Subcutaneous adipose tissue (tissue), 4 donors: ENCODE measurements around the gene EYA2. TPM values are rescaled to one million over a fixed set of nuclear protein-coding genes. Genes with fewer than 3 reads are reported as not detected.

Experiments used
- total RNA-seq, 4 donors: library from RNA; depleted of rRNA; stranded (reverse); fragments of >200 nt; gene quantifications; one replicate each; pipeline ENCODE4 v1.1.0, GENCODE V29; 2016
- TF ChIP-seq, protein P1 (sequence below): fragments of 450-650 bp; IDR thresholded peaks from one replicate; pipeline ENCODE4 v1.5.1; 2016; ENCODE audit warnings: low read depth, mild to moderate bottlenecking, control low read depth, antibody characterized with exemption, moderate library complexity

EYA2 gene
- total RNA-seq, 4 donors from 2014 or later: 1.3 to 4.7 (median 2.8) TPM

GRCh38 chr20:47042464-47042863, 147.8 kb downstream of the EYA2 start:
- TF ChIP-seq, protein P1, sequence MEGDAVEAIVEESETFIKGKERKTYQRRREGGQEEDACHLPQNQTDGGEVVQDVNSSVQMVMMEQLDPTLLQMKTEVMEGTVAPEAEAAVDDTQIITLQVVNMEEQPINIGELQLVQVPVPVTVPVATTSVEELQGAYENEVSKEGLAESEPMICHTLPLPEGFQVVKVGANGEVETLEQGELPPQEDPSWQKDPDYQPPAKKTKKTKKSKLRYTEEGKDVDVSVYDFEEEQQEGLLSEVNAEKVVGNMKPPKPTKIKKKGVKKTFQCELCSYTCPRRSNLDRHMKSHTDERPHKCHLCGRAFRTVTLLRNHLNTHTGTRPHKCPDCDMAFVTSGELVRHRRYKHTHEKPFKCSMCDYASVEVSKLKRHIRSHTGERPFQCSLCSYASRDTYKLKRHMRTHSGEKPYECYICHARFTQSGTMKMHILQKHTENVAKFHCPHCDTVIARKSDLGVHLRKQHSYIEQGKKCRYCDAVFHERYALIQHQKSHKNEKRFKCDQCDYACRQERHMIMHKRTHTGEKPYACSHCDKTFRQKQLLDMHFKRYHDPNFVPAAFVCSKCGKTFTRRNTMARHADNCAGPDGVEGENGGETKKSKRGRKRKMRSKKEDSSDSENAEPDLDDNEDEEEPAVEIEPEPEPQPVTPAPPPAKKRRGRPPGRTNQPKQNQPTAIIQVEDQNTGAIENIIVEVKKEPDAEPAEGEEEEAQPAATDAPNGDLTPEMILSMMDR: no peak

DNA sequence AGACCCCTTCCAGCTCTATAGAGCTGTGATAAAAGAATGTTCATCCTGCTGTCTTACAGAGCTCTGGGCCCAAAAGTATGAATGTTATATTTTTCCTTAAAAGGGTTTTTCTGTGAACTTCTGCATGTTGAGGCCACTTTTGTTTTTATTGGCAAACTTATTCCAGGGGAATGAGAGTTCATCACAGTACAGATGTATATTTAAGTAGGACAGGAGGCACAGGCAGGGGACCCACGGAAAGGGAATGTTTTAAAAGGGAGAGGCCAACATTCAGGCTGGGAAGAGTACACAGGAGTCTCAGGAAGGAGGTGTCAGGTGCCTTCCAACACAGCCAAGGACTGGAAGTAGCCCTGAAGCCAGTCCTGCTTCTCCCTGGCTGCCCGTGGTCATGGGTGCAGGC, 148.4 kb downstream of the EYA2 start:
- TF ChIP-seq, protein P1: no peak

DNA sequence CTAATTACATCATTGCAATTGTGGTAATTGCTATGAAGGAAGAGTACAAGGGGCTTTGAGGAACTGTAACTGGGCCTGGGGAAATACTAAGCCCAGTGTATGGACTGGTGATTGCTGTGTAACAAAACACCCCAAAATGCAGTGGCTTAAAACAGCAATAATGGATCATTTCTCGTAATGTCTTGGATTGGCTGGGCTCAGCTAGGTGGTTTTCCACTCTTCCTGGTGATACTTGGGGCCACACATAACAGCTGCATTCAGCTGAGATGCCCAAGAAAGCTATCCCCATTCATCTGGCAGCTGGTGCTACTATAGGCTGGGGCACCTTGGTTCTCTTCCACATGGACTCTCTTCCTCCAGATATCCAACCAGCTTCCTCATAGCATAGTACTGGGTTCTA, 150.3 kb downstream of the EYA2 start:
- TF ChIP-seq, protein P1: no peak

GRCh38 chr20:47048054-47048453, 153.4 kb downstream of the EYA2 start:
- TF ChIP-seq, protein P1: no peak

- TF ChIP-seq, protein P1: no peak
These were observed 155.1 kb downstream of the EYA2 start for GRCh38 chr20:47049771-47050170.

GRCh38 chr20:47050996-47051395, 156.4 kb downstream of the EYA2 start:
- TF ChIP-seq, protein P1: no peak

DNA sequence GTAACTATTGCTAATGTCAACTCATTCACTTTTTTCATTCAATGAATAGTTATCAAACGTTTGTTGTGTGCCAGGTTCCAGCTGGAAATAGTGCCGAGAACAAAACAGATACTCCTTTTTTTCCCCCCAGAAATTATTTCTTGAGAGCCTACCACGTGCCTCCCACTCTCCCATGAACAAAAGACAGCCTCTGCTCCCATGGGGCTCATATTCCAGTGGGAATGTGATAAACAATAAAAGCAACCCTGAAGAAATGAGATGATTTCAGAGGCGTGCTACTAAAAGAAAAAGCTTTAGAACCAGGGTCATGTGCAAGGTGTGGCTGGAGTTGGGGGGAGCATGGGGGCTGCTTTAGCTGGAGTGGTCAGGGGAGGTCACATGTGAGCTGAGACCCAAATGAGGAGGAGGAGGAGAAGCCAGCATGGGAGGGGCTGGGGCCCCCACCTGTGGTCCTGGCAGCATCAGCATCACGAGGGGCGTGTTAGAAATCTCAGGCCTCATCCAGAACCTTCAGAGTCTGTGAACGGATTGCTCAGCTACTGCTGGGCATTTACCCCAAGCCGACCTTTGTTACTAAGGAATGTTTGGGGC, 157.4 kb downstream of the EYA2 start:
- TF ChIP-seq, protein P1: no peak
